SK-N-MC (cell line): ENCODE measurements around the gene ZNF79.

ENCODE experiments used
- DNase-seq: peaks from one replicate; pipeline ENCODE4 v3.0.0-alpha.2; 2011; ENCODE audit warnings: low read depth, low spot score
- H3K27ac ChIP-seq: fragments of 200-600 bp; sonication (generic); 2 replicates; pipeline ENCODE4 v1.5.1; 2016; ENCODE audit warnings: mixed run types
- H3K36me3 ChIP-seq: fragments of 200-600 bp; sonication (generic); 2 replicates; pipeline ENCODE4 v1.6.1; 2017; ENCODE audit warnings: antibody characterized with exemption, low read length, mixed read lengths; ENCODE audit not compliant: insufficient read depth
- H3K4me3 ChIP-seq: fragments of 200-600 bp; sonication (generic); 2 replicates; pipeline ENCODE4 v1.5.1; 2016
- H3K9ac ChIP-seq: fragments of 200-600 bp; sonication (generic); 2 replicates; pipeline ENCODE4 v1.8.0; 2017; ENCODE audit warnings: mixed run types, mixed read lengths; ENCODE audit not compliant: insufficient read length
- H3K9me3 ChIP-seq: fragments of 200-600 bp; sonication (generic); 2 replicates; pipeline ENCODE4 v1.6.1; 2017; ENCODE audit warnings: low read depth, mild to moderate bottlenecking, antibody characterized with exemption, low read length, moderate library complexity, mixed read lengths
- EZH2 ChIP-seq: fragments of 200-600 bp; sonication (generic); IDR thresholded peaks from one replicate; pipeline ENCODE4 v1.6.1; 2017; ENCODE audit warnings: antibody characterized with exemption
- FOXP2 ChIP-seq: optimal IDR thresholded peaks from 2 replicates; pipeline ENCODE3; 2011; ENCODE audit warnings: mild to moderate bottlenecking, moderate library complexity; ENCODE audit not compliant: insufficient read depth; ENCODE audit errors: extremely low read length, control extremely low read depth
- POLR2AphosphoS5 ChIP-seq: IDR thresholded peaks from 2 replicates; pipeline ENCODE4 v1.6.1; 2012; ENCODE audit warnings: mild to moderate bottlenecking, low read depth, low read length, borderline replicate concordance

ZNF79 gene

DNA sequence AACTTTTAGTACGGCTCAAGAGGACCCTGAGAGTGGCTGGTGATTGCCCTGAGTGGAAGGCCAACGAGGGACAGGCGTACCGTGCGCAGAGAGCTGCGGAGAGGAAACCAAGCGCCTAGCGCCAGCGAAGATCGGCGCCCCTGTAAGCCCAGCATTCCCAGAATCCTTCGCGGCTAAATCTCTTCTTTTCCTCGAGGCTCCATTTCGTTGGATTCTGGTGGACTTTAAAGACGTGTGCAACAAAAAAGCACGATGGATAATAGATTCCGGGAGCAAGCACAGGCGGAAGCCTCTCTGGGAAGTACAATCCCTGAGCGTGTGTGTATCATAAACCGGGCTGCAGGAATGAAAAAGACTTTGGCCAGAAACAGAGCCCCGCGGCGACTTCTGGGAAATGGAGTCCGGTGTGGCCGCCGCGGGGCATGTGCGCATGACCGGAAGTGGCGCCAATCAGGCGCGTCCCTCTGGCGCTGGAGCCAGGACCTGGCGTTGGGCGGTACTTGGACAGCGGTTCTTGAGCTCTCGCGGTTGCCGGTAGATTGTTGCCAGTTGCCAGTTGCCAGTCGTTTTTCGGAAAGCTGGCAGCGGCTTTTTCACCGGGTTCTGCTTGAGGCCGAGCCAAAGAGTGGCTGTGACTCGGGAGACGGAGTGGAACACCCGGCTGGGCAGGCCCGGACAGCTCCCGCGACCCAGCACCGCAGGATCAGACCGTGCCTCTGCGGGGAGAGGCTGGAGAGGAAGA lies at the start of gene ZNF79:
ZNF79 (plus strand) TSS at position 449 of the 742 bp plus-strand sequence. CDS start 406 bp downstream, outside the sequence.
- Histone ChIP-seq H3K36me3 (peaks cover 11% of the 10 kb centered on the region), H3K27ac (peak within 1 kb of the TSS; percentile 90), H3K4me3 (peak within 1 kb of the TSS; percentile 92), H3K9me3 (no peaks in the 10 kb centered on the region), H3K9ac (peak within 1 kb of the TSS; percentile 94)
- TF ChIP-seq EZH2 (no peak), POLR2AphosphoS5 (peak; percentile 75)
- peak; percentile 64 for DNase-seq

DNA sequence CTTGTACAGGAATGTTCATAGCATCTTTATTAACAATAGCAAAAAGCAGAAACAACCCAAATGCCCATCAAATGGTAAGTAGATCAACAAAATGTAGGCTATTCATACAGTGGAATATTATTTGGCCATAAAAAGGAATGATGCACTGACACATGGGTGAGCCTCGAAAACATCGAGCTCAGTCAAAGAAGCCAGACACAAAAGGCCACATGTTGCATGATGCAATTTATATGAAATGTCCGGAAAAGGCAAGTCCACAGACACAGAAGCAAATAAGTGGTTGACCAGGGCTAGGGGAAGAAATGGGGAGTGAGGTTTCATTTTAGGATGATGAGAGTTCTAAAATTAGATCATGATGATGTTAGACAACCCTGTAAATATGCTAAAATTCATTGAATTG lies 43.7 kb upstream of the ZNF79 start:
- Histone ChIP-seq H3K36me3 (no peaks in the 10 kb centered on the region), H3K27ac (no peak overlapping the region), H3K4me3 (no peak overlapping the region), H3K9ac (no peak overlapping the region), H3K9me3 (no peaks in the 10 kb centered on the region)
- no peak for TF ChIP-seq FOXP2
- no peak for TF ChIP-seq POLR2AphosphoS5
- no peak for TF ChIP-seq EZH2
- DNase-seq, result no peak

DNA sequence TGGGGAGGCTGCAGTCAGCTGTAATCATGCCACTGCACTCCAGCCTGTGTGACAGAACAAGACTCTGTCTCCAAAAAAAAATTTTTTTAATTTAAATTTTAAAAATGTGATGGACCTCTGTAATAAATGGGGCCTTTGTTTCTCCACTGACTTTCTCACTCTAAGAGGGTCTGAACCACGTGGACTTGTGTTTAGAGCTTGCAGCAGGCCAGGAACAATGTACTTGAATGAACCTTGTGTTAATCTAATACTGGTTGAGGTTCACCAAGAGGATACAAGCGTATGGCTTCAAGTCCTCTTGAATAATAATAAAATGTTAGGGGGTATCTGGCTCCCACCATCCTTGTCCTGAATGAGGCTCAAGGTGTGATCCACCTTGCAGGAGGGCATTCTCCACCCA lies 41.6 kb upstream of the ZNF79 start:
- no peak for DNase-seq
- Histone ChIP-seq H3K36me3 (no peaks in the 10 kb centered on the region), H3K9ac (no peak overlapping the region), H3K9me3 (no peaks in the 10 kb centered on the region), H3K27ac (no peak overlapping the region), H3K4me3 (no peak overlapping the region)
- TF ChIP-seq POLR2AphosphoS5 (no peak), FOXP2 (no peak), EZH2 (no peak)

DNA sequence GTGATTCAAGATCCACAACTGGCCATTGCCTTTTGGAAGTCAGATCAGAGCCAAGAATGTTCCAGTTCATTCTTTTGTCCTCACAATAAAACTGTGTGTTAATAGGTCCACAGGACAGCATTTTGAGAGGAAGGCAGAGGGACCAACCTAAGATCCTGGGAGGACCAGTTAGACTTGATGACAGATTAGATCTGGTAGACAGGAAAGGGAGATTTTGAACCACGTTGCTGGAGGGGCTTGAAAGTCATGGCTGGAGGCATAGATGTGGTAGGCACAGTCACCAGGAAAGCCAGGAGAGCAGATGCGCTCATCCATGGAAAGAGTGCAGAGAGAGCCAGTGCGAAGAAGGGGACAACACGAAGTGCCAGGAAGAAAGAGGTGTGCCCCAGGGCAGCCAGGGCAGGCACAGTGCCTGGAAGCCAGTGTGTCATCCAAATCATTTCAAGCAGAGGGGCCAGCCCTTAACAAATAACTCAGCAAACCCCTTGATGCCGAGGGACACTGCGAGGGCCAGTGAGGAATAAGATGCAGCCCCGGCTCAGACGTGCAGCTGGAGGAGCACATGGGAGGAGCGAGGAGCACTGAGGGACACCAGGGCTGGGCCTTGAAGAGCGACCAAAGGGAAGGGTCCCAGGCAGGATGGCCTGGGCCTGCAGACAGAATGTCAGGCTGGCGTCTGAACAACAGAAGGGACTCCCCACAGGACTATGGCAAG lies 40.0 kb upstream of the ZNF79 start:
- no peaks in the 10 kb centered on the region for H3K36me3 ChIP-seq
- no peak overlapping the region for H3K4me3 ChIP-seq
- no peak for DNase-seq
- no peaks in the 10 kb centered on the region for H3K9me3 ChIP-seq
- H3K27ac ChIP-seq, result no peak overlapping the region
- TF ChIP-seq FOXP2, result no peak
- TF ChIP-seq EZH2, result no peak
- no peak for TF ChIP-seq POLR2AphosphoS5
- no peak overlapping the region for H3K9ac ChIP-seq

DNA sequence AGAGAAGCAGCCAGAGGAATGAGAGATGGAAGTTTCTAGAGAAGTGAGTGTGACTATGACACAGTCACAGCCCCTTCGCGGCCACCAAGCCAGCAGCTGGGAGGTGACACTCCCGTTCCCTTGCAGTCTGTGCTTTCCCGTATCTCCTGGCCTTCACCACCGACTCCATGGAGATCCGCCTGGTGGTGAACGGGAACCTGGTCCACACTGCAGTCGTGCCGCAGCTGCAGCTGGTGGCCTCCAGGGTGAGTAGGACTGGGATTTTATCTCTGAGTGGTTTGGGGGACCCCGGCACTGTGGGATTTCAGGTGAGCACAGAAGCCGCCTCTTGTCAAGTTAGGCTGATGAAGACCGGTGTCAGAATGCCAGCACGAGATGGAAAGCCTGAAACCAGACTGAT lies 39.3 kb upstream of the ZNF79 start:
- Histone ChIP-seq H3K4me3 (no peak overlapping the region), H3K27ac (no peak overlapping the region), H3K9me3 (no peaks in the 10 kb centered on the region), H3K36me3 (no peaks in the 10 kb centered on the region), H3K9ac (no peak overlapping the region)
- TF ChIP-seq POLR2AphosphoS5 (no peak), FOXP2 (no peak), EZH2 (no peak)
- DNase-seq, result no peak

DNA sequence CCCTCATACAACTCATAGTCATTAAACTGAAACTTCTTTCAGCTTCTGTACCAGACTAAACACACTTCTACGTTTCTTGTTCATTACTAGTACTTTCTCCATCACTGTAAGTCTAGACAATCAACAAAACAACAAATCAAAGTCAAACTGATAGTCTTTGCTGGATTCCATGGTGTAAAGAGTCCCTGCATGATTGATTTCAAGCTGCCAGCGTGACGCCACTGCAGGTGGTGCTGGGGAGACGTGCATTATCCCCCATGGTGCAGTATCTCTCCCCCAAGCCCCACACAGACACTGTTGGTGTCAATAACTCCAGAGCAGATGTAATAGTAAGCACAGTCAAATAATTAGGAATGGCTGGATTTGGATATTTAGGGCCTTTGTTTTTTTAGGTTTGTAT lies 37.9 kb upstream of the ZNF79 start:
- TF ChIP-seq FOXP2 (no peak), POLR2AphosphoS5 (no peak), EZH2 (no peak)
- Histone ChIP-seq H3K36me3 (no peaks in the 10 kb centered on the region), H3K4me3 (no peak overlapping the region), H3K9me3 (no peaks in the 10 kb centered on the region), H3K9ac (no peak overlapping the region), H3K27ac (no peak overlapping the region)
- DNase-seq, result no peak

DNA sequence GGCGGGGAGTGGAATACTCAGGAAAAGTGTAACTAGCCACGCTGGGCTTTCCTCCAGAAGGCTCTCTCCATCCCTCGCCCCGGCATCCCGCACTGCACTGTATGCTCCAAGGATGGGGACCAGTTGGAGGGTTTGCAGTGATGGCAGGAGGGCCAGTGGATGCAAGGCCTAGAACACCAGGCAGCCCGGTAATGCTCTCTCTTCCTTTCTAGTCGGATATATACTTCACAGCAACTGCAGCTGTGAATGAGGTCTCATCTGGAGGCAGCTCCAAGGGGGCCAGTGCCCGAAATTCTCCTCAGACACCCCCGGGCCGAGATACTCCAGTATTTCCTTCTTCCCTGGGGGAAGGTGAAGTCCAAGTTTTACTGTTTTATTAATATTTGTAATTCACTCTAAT lies 37.2 kb upstream of the ZNF79 start:
- H3K36me3 ChIP-seq, result no peaks in the 10 kb centered on the region

DNA sequence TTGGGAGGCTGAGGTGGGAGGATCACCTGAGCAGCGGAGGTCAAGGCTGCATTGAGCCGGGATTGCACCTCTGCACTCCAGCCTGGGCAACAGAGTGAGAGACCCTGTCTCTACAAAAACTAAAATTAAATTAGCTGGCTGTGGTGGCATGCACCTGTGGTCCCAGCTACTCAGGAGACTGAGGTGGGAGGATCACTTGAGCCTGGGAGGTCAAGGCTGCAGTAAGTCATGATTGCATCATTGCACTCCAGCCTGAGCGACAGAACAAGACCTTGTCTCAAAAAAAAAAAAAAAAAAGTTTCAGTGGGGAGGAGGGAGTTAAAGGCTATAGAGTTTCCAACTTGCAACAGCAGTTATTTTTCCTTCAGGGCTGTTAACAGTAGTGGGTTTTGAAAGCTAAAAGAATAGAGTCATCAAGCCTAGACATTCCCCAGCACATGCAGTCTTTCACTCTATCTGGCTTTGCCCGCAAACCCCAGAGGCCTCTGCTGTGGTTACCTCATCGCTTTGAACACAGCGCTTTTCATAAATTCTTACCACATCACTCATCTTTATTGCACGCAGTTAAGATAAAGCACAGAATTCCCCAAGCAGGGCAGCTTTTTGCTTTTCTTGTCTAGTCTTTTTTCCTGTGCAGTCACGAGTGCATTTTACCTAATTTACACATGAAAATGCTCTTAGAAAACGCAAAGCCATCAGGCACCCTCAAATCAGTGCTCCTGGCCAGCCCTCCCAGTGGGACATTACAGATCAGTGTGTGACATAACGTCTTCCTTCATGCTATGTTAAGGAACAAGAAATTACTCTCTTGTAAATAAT lies 35.9 kb upstream of the ZNF79 start:
- Histone ChIP-seq H3K4me3 (peak overlapping the region; percentile 63), H3K9ac (peak overlapping the region; percentile 18), H3K27ac (peak overlapping the region; percentile 75), H3K9me3 (no peaks in the 10 kb centered on the region), H3K36me3 (no peaks in the 10 kb centered on the region)
- peak; percentile 94 for DNase-seq
- TF ChIP-seq EZH2, result no peak
- TF ChIP-seq POLR2AphosphoS5, result peak; percentile 52; the same call in 1 of the 2 replicates
- TF ChIP-seq FOXP2, result peak; percentile 28

More for the DNA sequence above, 37.2 kb upstream of the ZNF79 start:
- TF ChIP-seq EZH2, result no peak
- TF ChIP-seq POLR2AphosphoS5, result no peak
- TF ChIP-seq FOXP2, result no peak
- no peak for DNase-seq
- Histone ChIP-seq H3K9ac (no peak overlapping the region), H3K4me3 (no peak overlapping the region), H3K9me3 (no peaks in the 10 kb centered on the region), H3K27ac (no peak overlapping the region)
